ENCODE results near the gene DZIP1. TPM values are rescaled to one million over a fixed set of nuclear protein-coding genes. Genes with fewer than 3 reads are reported as not detected.

DZIP1 gene
- total and polyA plus RNA-seq, 10 of the 15 experiments (the other 5 are each of a cell fraction or from before 2014, with no cell fraction given), result 0.01 to 1.9 (median 0.55) TPM

DNA sequence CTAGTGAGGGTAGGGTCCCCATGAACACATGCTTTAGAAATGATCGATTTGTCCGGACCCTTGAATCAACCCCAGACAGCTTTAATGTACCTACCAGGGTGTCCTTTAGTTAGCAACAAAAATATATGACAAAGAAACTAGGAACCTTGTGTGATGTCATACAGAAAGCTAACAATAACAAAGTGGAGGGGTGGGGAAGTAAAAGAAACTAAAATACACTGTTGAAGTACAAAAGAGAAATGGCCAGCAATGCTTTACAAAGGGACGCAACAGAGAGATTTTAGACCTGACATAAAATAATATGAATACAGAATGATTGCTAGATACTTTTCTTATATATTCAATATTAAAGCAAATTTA lies 40.0 kb downstream of the DZIP1 start:
- Histone ChIP-seq H3K27ac (ENCODE audit: control insufficient read depth, insufficient read depth) (no peak overlapping the region), H3K27me3 (replicated peaks in 1 of 2; ENCODE audit: control insufficient read depth in 2 of 2, insufficient read depth in 2 of 2, low read length in 1 of 2) (peaks cover 0 to 2% of the 10 kb centered on the region in 2 experiments; a peak in 2 of 4 replicates), H3K36me3 (ENCODE audit: control insufficient read depth in 2 of 2, insufficient read depth in 2 of 2, low read length in 1 of 2) (no peaks in the 10 kb centered on the region), H3K4me1 (ENCODE audit: control insufficient read depth, insufficient read depth, low read length) (peaks cover 3% of the 10 kb centered on the region; the same call in 1 of the 2 replicates), H2AFZ (ENCODE audit: control insufficient read depth, low read depth, low read length) (no peak overlapping the region), H3K9ac (ENCODE audit: control insufficient read depth, insufficient read depth, low read length) (no peak overlapping the region), H4K20me1 (ENCODE audit: control insufficient read depth, insufficient read depth) (no peaks in the 10 kb centered on the region), H3K79me2 (ENCODE audit: control insufficient read depth, insufficient read depth, low read length) (no peaks in the 10 kb centered on the region), H3K9me3 (replicated peaks; ENCODE audit: control insufficient read depth, insufficient read depth, low read length) (no peaks in the 10 kb centered on the region), H3K4me3 (no peak overlapping the region), H3K4me2 (ENCODE audit: control insufficient read depth, insufficient read depth) (no peak overlapping the region)
- POLR2A ChIA-PET, result no interaction called here
- in situ Hi-C loops (cut with MboI), result loop anchor here (25.0 kb wide), 1 partner anchor 233 kb away; no protein-coding TSS in a partner anchor
- TF ChIP-seq, protein P1, sequence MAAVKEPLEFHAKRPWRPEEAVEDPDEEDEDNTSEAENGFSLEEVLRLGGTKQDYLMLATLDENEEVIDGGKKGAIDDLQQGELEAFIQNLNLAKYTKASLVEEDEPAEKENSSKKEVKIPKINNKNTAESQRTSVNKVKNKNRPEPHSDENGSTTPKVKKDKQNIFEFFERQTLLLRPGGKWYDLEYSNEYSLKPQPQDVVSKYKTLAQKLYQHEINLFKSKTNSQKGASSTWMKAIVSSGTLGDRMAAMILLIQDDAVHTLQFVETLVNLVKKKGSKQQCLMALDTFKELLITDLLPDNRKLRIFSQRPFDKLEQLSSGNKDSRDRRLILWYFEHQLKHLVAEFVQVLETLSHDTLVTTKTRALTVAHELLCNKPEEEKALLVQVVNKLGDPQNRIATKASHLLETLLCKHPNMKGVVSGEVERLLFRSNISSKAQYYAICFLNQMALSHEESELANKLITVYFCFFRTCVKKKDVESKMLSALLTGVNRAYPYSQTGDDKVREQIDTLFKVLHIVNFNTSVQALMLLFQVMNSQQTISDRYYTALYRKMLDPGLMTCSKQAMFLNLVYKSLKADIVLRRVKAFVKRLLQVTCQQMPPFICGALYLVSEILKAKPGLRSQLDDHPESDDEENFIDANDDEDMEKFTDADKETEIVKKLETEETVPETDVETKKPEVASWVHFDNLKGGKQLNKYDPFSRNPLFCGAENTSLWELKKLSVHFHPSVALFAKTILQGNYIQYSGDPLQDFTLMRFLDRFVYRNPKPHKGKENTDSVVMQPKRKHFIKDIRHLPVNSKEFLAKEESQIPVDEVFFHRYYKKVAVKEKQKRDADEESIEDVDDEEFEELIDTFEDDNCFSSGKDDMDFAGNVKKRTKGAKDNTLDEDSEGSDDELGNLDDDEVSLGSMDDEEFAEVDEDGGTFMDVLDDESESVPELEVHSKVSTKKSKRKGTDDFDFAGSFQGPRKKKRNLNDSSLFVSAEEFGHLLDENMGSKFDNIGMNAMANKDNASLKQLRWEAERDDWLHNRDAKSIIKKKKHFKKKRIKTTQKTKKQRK (IDR thresholded peaks at IDR 0.05; ENCODE audit: low read depth, low read length), result no peak
- TF ChIP-seq, protein P2, sequence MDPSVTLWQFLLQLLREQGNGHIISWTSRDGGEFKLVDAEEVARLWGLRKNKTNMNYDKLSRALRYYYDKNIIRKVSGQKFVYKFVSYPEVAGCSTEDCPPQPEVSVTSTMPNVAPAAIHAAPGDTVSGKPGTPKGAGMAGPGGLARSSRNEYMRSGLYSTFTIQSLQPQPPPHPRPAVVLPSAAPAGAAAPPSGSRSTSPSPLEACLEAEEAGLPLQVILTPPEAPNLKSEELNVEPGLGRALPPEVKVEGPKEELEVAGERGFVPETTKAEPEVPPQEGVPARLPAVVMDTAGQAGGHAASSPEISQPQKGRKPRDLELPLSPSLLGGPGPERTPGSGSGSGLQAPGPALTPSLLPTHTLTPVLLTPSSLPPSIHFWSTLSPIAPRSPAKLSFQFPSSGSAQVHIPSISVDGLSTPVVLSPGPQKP (IDR thresholded peaks at IDR 0.05; ENCODE audit: low read depth, low read length), result no peak
- no peak for TF ChIP-seq ASH2L (IDR thresholded peaks at IDR 0.05; ENCODE audit: borderline replicate concordance, low read depth)
- TF ChIP-seq CREB1 (IDR thresholded peaks at IDR 0.05; ENCODE audit: low read depth), result no peak
- no peak for TF ChIP-seq TCF7 (IDR thresholded peaks at IDR 0.05; ENCODE audit: borderline replicate concordance)
- no peak for TF ChIP-seq HCFC1 (IDR thresholded peaks at IDR 0.05; ENCODE audit: low read length)
- TF ChIP-seq, protein P3, sequence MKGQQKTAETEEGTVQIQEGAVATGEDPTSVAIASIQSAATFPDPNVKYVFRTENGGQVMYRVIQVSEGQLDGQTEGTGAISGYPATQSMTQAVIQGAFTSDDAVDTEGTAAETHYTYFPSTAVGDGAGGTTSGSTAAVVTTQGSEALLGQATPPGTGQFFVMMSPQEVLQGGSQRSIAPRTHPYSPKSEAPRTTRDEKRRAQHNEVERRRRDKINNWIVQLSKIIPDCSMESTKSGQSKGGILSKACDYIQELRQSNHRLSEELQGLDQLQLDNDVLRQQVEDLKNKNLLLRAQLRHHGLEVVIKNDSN (IDR thresholded peaks at IDR 0.05; ENCODE audit: borderline replicate concordance, extremely low read length, insufficient read depth, low read depth, low read length), result no peak
- TF ChIP-seq MYB (IDR thresholded peaks at IDR 0.05; ENCODE audit: borderline replicate concordance, low read depth, low read length), result no peak
- TF ChIP-seq WRNIP1 (IDR thresholded peaks at IDR 0.05; ENCODE audit: borderline replicate concordance, low read depth, low read length), result no peak
- TF ChIP-seq RB1 (IDR thresholded peaks at IDR 0.05; ENCODE audit: borderline replicate concordance), result no peak
- TF ChIP-seq BCL11A (IDR thresholded peaks at IDR 0.05; ENCODE audit: low read depth, low read length), result no peak
- TF ChIP-seq SIX5 (IDR thresholded peaks at IDR 0.05; ENCODE audit: low read depth, low read length, severe bottlenecking), result no peak
- no peak for TF ChIP-seq PAX8 (IDR thresholded peaks at IDR 0.05)
- TF ChIP-seq, protein P4, sequence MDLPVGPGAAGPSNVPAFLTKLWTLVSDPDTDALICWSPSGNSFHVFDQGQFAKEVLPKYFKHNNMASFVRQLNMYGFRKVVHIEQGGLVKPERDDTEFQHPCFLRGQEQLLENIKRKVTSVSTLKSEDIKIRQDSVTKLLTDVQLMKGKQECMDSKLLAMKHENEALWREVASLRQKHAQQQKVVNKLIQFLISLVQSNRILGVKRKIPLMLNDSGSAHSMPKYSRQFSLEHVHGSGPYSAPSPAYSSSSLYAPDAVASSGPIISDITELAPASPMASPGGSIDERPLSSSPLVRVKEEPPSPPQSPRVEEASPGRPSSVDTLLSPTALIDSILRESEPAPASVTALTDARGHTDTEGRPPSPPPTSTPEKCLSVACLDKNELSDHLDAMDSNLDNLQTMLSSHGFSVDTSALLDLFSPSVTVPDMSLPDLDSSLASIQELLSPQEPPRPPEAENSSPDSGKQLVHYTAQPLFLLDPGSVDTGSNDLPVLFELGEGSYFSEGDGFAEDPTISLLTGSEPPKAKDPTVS (IDR thresholded peaks at IDR 0.05; ENCODE audit: low read depth, low read length), result no peak
- no peak for TF ChIP-seq IKZF1 (conservative IDR thresholded peaks at IDR 0.05)
- TF ChIP-seq NR2C1 (IDR thresholded peaks at IDR 0.05), result no peak
- TF ChIP-seq ZNF24 (IDR thresholded peaks at IDR 0.05), result no peak
- no peak for TF ChIP-seq NFYA (IDR thresholded peaks at IDR 0.05; ENCODE audit: borderline replicate concordance, low read depth, low read length)
- no peak for TF ChIP-seq HDAC2 (IDR thresholded peaks at IDR 0.05)
- no peak for TF ChIP-seq ZZZ3 (IDR thresholded peaks at IDR 0.05; ENCODE audit: control insufficient read depth, insufficient read length, low read depth)
- SMC1A ChIA-PET (ENCODE audit: uncharacterized antibody, unreplicated experiment), result no interaction called here
- FAIRE-seq, result no peak
- no peak for DNase-seq (ENCODE audit: low read depth, low spot score)
- no TSS peak for BruUV-seq (replicated peaks)
- RAD21 ChIA-PET (ENCODE audit: unreplicated experiment), result interaction anchor here (0.5 kb wide), 1 partner anchor 93 kb away, joined by 3 read pairs; no protein-coding TSS in a partner anchor
- WGBS (ENCODE audit: insufficient coverage, insufficient replicate concordance, low lambda C conversion rate, missing lambda C conversion rate), result 83% methylated on average over 3 of the region's 3 CpGs
- intact Hi-C loops (cut with micrococcal nuclease; ENCODE audit: unreplicated experiment), result no loop called here
- ATAC-seq, result no peak
- CTCF ChIA-PET, result interaction anchor here (0.7 to 1.0 kb wide), 2 partner anchors 18 to 68 kb away, joined by 3 read pairs; no protein-coding TSS in a partner anchor
